Gastroesophageal sphincter (tissue), 4 donors: ENCODE data around the gene ARHGAP18. TPM values are rescaled to one million over a fixed set of nuclear protein-coding genes. Genes with fewer than 3 reads are reported as not detected.

Experiments used
- ATAC-seq: fragments of 150-250 bp; one replicate; pipeline ENCODE4 v1.9.1; 2016; ENCODE audit warnings: mild to moderate bottlenecking, moderate library complexity
- H3K27ac ChIP-seq, 4 donors: fragments of 200-600 bp; sonication (generic) in 3 of 4; 1 replicate in 3 of 4; 2 replicates in 1 of 4; pipeline ENCODE4 v1.5.1; 2016 to 2019
- H3K27me3 ChIP-seq: fragments of 200-600 bp; sonication (generic); one replicate; pipeline ENCODE4 v1.5.1; 2019
- H3K36me3 ChIP-seq, 2 donors: fragments of 200-600 bp; sonication (generic); one replicate each; pipeline ENCODE4 v1.5.1; 2019; ENCODE audit warnings: control low read depth in 1 of 2
- H3K4me1 ChIP-seq, 3 donors: fragments of 200-600 bp; sonication (generic); 1 replicate in 2 of 3; 2 replicates in 1 of 3; pipeline ENCODE4 v1.5.1; 2016 to 2019; ENCODE audit warnings: control low read depth in 2 of 3
- H3K4me3 ChIP-seq, 2 donors: fragments of 200-600 bp; sonication (generic); one replicate each; pipeline ENCODE4 v1.5.1; 2019; ENCODE audit warnings: mild to moderate bottlenecking in 1 of 2, moderate library complexity in 1 of 2
- H3K9me3 ChIP-seq, 3 donors: fragments of 200-600 bp; sonication (generic); one replicate each; pipeline ENCODE4 v1.5.1; 2017 to 2019; ENCODE audit warnings: control low read depth in 2 of 3
- EP300 ChIP-seq: sonication (generic); formaldehyde crosslinking; IDR thresholded peaks from one replicate; pipeline ENCODE4 v1.6.1; 2017; ENCODE audit warnings: antibody characterized with exemption, mild to moderate bottlenecking
- POLR2A ChIP-seq, 2 donors: fragments of 450-650 bp; IDR thresholded peaks; one replicate each; pipeline ENCODE4 v1.6.1; 2017; ENCODE audit warnings: antibody characterized with exemption in 2 of 2, mild to moderate bottlenecking in 2 of 2, moderate library complexity in 1 of 2
- POLR2AphosphoS5 ChIP-seq: sonication (generic); formaldehyde crosslinking; IDR thresholded peaks from one replicate; pipeline ENCODE4 v1.6.1; 2017; ENCODE audit warnings: antibody characterized with exemption
- WGBS, 2 donors: methylation state at CpG; one replicate each; pipeline ENCODE4 v1.1.5; 2018; ENCODE audit warnings: low coverage in 1 of 2; 5-methylcytosine and 5-hydroxymethylcytosine counted together
- total RNA-seq, 4 donors: library from RNA; depleted of rRNA; stranded (reverse); fragments of >200 nt; gene quantifications; one replicate each; pipeline ENCODE4 v1.1.0, GENCODE V29; 2016
- TF ChIP-seq, protein P1 (sequence below), 4 experiments: fragments of 200-600 bp in 2 of 4; fragments of 450-650 bp in 2 of 4; sonication (generic) in 1 of 4; IDR thresholded peaks; one replicate each; pipeline ENCODE4 v1.5.1; 2017 to 2019; ENCODE audit warnings: antibody characterized with exemption in 4 of 4, mild to moderate bottlenecking in 2 of 4, moderate library complexity in 2 of 4

ARHGAP18 gene
- total RNA-seq, 4 donors from 2014 or later = 2.8 to 15.0 (median 9.4) TPM

DNA sequence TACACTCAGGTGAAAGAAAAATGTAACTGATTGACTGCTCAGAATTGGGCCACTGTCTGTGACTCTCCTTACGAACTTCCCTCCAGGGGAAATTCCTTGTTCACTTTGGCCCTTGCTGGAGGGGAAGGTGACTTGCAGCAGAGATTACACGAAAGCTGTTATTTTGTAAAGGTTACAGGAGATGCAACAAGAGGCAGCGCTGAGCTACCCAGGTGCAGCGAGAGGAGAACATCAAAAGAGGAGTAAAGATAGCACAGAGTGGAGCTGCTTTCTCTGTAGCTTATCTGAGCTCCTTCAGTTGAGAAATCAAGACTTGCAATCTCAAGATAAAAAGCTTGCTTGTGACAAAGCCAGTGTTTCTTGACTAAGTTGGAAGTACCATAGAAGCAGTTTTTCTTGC, 144.6 kb downstream of the ARHGAP18 start:
- no peak overlapping the region for H3K27ac ChIP-seq
- H3K4me1 ChIP-seq = no peaks in the 10 kb centered on the region
- no peaks in the 10 kb centered on the region for H3K27me3 ChIP-seq
- 76 to 82% methylated on average over 4 of the region's 4 CpGs for WGBS, 2 donors
- TF ChIP-seq EP300 = no peak
- TF ChIP-seq, protein P1, sequence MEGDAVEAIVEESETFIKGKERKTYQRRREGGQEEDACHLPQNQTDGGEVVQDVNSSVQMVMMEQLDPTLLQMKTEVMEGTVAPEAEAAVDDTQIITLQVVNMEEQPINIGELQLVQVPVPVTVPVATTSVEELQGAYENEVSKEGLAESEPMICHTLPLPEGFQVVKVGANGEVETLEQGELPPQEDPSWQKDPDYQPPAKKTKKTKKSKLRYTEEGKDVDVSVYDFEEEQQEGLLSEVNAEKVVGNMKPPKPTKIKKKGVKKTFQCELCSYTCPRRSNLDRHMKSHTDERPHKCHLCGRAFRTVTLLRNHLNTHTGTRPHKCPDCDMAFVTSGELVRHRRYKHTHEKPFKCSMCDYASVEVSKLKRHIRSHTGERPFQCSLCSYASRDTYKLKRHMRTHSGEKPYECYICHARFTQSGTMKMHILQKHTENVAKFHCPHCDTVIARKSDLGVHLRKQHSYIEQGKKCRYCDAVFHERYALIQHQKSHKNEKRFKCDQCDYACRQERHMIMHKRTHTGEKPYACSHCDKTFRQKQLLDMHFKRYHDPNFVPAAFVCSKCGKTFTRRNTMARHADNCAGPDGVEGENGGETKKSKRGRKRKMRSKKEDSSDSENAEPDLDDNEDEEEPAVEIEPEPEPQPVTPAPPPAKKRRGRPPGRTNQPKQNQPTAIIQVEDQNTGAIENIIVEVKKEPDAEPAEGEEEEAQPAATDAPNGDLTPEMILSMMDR (IDR thresholded peaks at IDR 0.05) = no peak
- TF ChIP-seq POLR2AphosphoS5 = no peak
- no peak for TF ChIP-seq POLR2A (IDR thresholded peaks at IDR 0.05)
- ATAC-seq = no peak
- H3K9me3 ChIP-seq = peaks cover 0 to 3% (median 0%) of the 10 kb centered on the region in 3 donors
- H3K4me3 ChIP-seq = no peak overlapping the region
- no peaks in the 10 kb centered on the region for H3K36me3 ChIP-seq

DNA sequence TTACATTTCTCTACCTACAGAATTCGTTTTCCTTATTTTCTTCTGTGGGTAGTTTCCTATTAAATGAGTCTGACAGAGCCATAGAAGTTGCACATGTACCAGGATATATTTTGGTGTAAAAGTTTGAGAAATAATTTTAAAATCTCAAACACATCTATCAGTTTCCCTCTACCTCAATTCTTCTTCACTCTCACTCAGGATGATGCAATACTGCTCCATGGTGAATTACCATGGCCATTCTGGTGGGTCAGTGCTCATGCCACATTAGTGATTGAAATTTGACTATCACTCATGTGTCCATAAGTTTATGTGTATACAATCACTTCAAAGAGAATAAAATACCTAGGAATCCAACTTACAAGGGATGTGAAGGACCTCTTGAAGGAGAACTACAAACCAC, 151.7 kb downstream of the ARHGAP18 start:
- TF ChIP-seq POLR2A (IDR thresholded peaks at IDR 0.05) = no peak
- TF ChIP-seq EP300 = no peak
- TF ChIP-seq, protein P1 (IDR thresholded peaks at IDR 0.05) = no peak
- no peak for TF ChIP-seq POLR2AphosphoS5
- Histone ChIP-seq H3K9me3 (no peaks in the 10 kb centered on the region), H3K27me3 (no peaks in the 10 kb centered on the region), H3K36me3 (no peaks in the 10 kb centered on the region), H3K4me3 (no peak overlapping the region), H3K27ac (no peak overlapping the region), H3K4me1 (no peaks in the 10 kb centered on the region)
- 94 to 100% methylated on average over 1 of the region's 1 CpG for WGBS, 2 donors
- ATAC-seq = no peak

DNA sequence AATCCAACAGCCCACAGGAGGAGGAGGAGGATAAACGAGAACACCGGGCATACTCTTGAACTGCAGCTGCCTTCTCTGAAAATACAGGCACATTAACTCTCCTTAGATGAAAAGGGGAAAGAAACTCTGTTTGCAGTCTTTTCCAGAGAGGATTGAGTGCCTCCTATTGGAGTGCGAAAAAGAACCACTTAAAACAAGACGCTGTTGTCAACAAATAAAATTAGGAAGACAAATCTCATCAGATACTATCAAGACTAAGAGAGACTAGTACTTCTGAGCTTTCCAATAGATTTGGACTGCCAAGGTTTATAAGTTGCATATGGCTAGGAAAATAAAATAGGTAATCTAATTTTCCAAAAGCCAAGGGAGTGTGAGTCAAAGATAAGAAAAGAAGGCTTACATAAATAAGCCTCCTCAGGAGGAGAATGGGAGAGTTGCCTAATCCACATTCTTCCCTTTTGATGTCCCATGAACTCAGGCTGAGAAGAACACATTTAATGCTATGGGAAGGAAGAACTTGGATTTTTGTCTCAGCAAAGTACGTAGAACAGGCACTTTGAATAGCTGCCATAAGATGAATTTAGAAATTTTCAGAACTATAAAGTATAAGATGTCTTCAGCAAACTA, 154.7 kb downstream of the ARHGAP18 start:
- Histone ChIP-seq H3K4me1 (no peaks in the 10 kb centered on the region), H3K36me3 (no peaks in the 10 kb centered on the region), H3K27ac (no peak overlapping the region), H3K4me3 (no peak overlapping the region), H3K27me3 (no peaks in the 10 kb centered on the region), H3K9me3 (no peaks in the 10 kb centered on the region)
- 74 to 86% methylated on average over 4 to 5 of the region's 5 CpGs for WGBS, 2 donors
- TF ChIP-seq POLR2AphosphoS5 = no peak
- TF ChIP-seq, protein P1 (IDR thresholded peaks at IDR 0.05) = no peak
- ATAC-seq = no peak

DNA sequence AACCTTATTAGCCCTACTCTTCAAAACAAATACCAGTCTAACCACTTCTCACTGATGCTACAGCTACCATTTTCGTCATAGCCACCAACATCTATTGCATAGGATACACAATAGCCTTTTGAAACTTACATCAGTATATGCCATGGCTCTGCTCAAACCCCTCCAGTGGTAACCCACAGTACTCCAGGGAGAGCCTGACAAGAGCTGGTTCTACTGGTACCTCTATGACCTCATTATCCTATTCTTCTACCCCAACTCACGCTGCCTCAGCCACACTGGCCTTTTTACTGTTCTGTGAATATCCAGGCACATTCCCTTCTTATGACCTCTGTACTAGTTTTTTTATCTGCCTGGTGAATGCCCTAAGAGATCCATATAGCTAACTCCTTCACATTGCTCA, 157.6 kb downstream of the ARHGAP18 start:
- Histone ChIP-seq H3K36me3 (no peaks in the 10 kb centered on the region), H3K4me3 (no peak overlapping the region), H3K27ac (no peak overlapping the region), H3K27me3 (no peaks in the 10 kb centered on the region), H3K9me3 (no peaks in the 10 kb centered on the region), H3K4me1 (no peaks in the 10 kb centered on the region)
- WGBS, 2 donors = 76 to 87% methylated on average over 1 to 2 of the region's 2 CpGs
- TF ChIP-seq POLR2AphosphoS5 (no peak), EP300 (no peak), POLR2A (IDR thresholded peaks at IDR 0.05) (no peak)
- TF ChIP-seq, protein P1 (IDR thresholded peaks at IDR 0.05) = no peak
- no peak for ATAC-seq

DNA sequence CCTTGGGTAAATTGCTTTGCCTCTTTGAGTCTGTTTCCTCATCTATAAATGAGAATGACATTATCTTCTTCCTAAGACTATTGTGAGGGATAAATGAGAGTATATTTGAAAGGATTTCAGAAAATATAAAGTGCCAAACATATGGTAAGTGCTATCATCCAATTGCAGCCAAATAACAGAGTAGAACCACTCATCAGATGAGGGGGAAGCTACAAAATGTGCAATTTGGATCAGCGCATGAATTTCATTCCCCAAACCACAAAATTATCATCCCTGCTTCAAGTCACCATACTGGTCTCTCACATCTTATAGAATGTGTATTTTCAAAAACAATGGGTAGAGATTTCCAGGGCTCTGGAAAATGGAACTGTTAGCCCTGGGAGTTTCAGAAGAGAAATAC, 158.5 kb downstream of the ARHGAP18 start:
- H3K27ac ChIP-seq = no peak overlapping the region
- 92 to 100% methylated on average over 1 of the region's 1 CpG for WGBS, 2 donors
- no peak for ATAC-seq
- H3K4me3 ChIP-seq = no peak overlapping the region
- no peaks in the 10 kb centered on the region for H3K9me3 ChIP-seq
- H3K36me3 ChIP-seq = no peaks in the 10 kb centered on the region
- no peaks in the 10 kb centered on the region for H3K4me1 ChIP-seq
- no peaks in the 10 kb centered on the region for H3K27me3 ChIP-seq
- TF ChIP-seq, protein P1 (IDR thresholded peaks at IDR 0.05) = no peak
- no peak for TF ChIP-seq POLR2A (IDR thresholded peaks at IDR 0.05)
- TF ChIP-seq EP300 = no peak
- TF ChIP-seq POLR2AphosphoS5 = no peak
